GM19395 (cell line): ENCODE measurements around the gene PPME1.

ENCODE experiments used
- ATAC-seq: cut with Tn5 transposase; IDR thresholded peaks from one replicate; pipeline ENCODE4 v1.9.1; 2021; ENCODE audit warnings: mild to moderate bottlenecking, moderate library complexity; ENCODE audit not compliant: unreplicated experiment

Gene PPME1

DNA sequence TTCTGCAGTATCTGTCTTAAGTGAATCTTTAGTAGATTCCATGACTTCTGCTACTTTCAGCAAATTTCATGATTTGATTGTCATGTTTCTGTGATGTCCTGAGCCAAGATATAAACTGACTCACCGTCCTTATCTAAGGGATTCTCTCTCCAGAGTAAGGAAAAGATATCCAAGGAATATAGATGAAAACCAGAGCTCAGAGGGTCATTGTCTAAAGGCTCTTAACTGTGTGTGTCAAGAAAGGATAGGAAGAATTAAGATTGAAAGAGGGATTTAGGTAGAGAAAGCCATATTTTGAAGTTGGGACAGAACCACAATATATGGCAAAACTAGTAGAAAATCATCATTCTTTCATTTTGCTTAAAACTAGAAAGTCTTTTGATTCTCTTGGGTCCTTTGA lies 50.7 kb downstream of the PPME1 start:
- ATAC-seq, result no peak

DNA sequence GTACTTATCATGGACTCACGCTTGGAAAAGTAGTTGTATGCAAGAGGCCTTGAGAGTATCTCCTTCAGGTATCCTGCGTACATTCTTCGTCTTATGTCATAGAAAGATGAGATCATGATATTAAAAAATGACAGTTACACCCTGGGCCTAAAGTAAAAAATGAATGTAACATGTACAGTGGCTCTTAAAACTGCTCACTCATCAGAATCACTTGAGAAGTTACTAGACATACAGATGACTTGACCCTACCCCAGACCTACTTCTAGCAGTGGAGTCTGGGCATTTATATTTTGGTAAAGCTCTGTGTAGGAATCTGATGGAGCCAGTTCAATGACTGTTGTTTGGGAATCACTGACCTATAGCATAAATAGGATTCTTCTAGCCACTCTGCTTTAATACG lies 54.5 kb downstream of the PPME1 start:
- ATAC-seq, result no peak

DNA sequence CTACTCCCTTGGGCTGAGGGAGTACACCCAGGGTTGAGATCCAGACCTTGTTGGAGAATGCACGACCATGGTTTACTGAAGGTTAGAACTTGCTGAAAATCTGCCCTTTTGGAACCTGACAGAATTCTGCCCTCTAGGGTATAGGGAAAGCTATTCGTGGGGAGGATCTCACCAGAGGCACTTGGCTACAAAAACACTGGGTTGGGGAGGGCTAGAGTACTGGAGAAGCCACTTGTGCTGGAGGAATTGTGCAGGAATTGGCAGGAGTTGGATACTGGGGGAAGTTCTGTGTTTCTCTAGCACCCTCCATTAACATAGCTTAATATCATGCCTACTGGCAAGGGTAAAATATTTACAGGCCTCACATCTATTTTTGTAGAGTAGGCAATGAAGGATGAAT lies 55.8 kb downstream of the PPME1 start:
- ATAC-seq, result no peak

- no peak for ATAC-seq
Measured at GRCh38 chr11:74232311-74232950, 61.3 kb downstream of the PPME1 start.

DNA sequence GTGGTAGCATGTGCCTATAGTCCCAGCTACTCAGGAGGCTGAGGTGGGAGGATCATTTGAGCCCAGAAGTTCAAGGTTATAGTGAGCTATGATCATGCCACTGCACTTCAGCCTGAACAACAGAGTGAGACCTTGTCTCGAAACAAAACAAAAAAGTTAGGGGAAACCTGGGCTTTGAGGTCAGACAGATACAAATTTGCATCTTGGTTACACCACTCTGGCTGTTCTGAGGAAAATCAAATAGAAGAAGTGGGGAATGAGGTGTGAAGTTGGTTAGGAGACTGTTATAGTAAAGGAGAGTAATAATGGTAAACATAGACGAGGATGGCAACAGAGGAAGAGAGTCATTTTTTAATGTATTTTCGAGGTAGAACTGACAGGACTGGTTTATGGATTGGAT lies 62.6 kb downstream of the PPME1 start:
- ATAC-seq, result no peak

- no peak for ATAC-seq
Measured at GRCh38 chr11:74235121-74235520, 64.0 kb downstream of the PPME1 start.

- ATAC-seq, result no peak
Measured at GRCh38 chr11:74237541-74237940, 66.5 kb downstream of the PPME1 start.

- no peak for ATAC-seq
Measured at GRCh38 chr11:74238243-74238642, 67.2 kb downstream of the PPME1 start.

DNA sequence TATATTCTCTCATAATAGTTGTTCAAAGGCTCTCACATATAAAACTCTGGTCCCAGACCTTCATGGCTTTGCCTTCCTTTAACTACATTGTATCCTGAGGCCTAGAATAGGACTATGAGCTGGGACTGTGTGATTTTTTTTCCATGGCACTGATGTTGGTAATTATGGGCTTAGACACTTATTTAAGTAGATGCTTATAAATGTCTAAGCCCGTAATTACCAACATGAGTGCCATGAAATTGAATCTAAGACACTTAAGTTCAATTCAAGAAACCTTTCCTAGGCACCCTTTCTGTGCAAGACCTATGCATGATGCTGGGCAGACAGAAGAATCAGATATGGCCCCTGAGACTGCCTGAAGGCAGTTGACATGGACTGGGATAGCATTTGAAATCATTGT lies 77.4 kb downstream of the PPME1 start:
- no peak for ATAC-seq

- ATAC-seq, result no peak
Measured at GRCh38 chr11:74249496-74249895, 78.4 kb downstream of the PPME1 start.

GRCh38 chr11:74253361-74253760 lies 82.3 kb downstream of the PPME1 start:
- ATAC-seq, result no peak

DNA sequence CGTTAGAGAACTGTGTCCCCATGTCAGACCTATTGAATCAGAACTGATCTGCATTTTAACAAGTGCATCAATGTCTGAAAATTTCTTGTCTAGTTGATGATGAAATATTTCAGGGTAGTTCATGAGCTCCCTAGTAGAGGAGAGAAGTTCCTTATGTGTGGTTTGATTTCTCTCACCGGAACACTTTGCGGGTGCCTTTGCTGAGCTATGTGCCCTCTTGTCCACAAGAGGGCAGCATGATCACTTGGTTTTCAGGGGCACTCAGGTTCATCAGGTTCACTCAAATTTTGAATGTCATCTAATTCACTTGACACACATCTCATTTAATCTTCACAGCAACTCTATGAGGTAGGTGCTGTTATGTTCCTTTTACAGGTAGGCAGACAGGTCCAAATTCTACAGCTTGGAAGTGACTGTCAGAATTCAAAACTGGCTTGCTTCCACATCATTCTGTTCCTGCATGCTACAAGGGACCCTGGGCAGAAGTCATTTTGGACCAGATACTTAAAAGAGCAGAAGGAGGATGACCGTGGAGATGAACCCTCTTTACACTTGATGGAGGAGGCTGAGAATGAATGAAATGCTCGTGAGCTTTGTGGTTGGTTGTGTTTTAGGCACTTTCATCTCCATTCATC lies 84.8 kb downstream of the PPME1 start:
- ATAC-seq, result no peak

GRCh38 chr11:74256378-74257133 lies 85.5 kb downstream of the PPME1 start:
- ATAC-seq, result no peak

GRCh38 chr11:74257959-74258553 lies 87.0 kb downstream of the PPME1 start:
- no peak for ATAC-seq

DNA sequence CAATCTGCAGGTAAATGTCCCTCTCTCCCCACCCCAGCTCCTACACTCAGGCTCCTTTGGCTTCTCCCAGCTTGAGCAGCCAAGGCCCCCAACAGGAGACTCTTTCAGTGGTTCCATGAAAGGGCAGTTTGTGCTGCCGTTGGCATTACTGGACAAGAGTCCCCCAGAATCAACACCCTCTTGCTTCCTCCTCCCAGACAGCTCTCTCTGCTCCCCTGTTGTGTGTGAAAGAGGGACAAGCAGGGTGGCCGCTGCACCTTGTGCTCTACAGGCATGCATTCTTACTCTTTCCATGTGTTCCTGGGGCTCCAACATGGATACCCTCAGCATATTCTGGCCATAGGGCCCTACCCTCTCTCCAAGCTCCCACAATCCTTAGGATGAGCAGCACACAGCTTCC lies 91.6 kb downstream of the PPME1 start:
- no peak for ATAC-seq

- ATAC-seq, result no peak
Measured at GRCh38 chr11:74265256-74265655, 94.2 kb downstream of the PPME1 start.

- ATAC-seq, result no peak
Measured at GRCh38 chr11:74267014-74267413, 95.9 kb downstream of the PPME1 start.

DNA sequence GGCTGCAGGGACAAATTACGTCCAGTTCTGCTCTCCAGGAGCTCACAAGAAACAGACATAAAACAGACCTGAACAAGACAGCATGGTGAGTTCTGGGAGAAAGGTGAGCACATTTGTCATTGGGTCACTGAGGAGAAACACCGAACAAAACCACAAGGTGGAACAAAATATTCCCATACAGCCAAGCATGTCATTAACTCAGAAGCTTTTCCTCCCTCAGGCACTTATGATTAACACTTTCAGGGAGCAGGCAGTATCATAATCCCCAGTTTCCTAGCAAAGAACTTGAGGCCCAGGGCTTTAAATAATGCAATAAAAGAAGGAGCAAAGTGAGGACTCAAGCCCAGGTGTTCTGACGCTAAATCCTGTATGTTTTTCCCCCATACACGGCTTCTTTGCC lies 97.4 kb downstream of the PPME1 start:
- ATAC-seq, result no peak

DNA sequence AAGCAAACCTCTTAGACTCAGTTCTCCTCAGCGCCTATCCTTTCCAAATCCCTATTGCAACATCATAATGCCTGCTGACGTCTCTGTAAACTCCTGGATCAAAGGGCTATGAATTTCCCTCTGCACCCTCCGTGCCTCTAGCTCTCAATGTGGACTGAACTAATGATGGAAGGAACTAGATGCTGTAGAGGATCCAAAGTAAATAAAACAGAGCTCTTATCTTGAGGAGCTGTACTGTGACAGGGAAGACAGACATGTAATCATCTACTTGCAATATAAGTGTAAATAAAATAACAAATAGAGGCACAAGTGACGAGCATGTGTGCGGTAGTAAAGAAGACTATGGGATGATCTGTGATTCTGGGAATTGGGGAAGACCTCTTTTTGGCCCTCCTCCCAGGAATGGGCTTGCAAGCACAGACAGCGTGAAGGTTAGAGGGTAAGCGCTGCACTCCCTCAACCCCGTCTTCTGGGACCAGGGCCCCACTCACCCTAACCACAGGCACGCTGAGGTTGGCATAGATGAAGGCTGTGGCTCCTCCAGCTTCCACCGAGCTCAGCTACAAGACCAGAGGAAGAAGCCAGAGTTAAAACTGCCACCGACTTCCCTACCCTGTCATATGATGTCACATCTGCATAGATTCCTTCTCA lies 98.2 kb downstream of the PPME1 start:
- no peak for ATAC-seq

- no peak for ATAC-seq
Measured at GRCh38 chr11:74272276-74272675, 101.2 kb downstream of the PPME1 start.

GRCh38 chr11:74276581-74276980 lies 105.5 kb downstream of the PPME1 start:
- ATAC-seq, result no peak
